Type B pancreatic cell (in vitro differentiated cells): ENCODE measurements around the gene NXN. TPM values are rescaled to one million over a fixed set of nuclear protein-coding genes. Genes with fewer than 3 reads are reported as not detected.
A peak's percentile ranks its signal among the peaks of the same experiment; 100 is the strongest.

ENCODE experiments used
- DNase-seq: peaks from one replicate; pipeline ENCODE4 v3.0.0; 2021; ENCODE audit warnings: mixed read lengths; ENCODE audit not compliant: unreplicated experiment; ENCODE audit errors: extremely low spot score
- H3K27ac Mint-ChIP-seq: 2 replicates; pipeline ENCODE4 v1.8.0; 2021; ENCODE audit warnings: mild to moderate bottlenecking, mixed read lengths
- H3K27me3 Mint-ChIP-seq: 2 replicates; pipeline ENCODE4 v1.8.0; 2021; ENCODE audit warnings: mixed read lengths
- H3K36me3 Mint-ChIP-seq: 2 replicates; pipeline ENCODE4 v1.8.0; 2021; ENCODE audit warnings: mixed read lengths
- H3K4me1 Mint-ChIP-seq: one replicate; pipeline ENCODE4 v1.8.0; 2021; ENCODE audit warnings: mixed read lengths; ENCODE audit not compliant: unreplicated experiment
- H3K4me3 Mint-ChIP-seq: 2 replicates; pipeline ENCODE4 v1.8.0; 2021; ENCODE audit warnings: mild to moderate bottlenecking, mixed read lengths
- H3K9me3 Mint-ChIP-seq: 2 replicates; pipeline ENCODE4 v1.8.0; 2021; ENCODE audit warnings: mixed read lengths
- total RNA-seq: library from RNA; stranded (reverse); gene quantifications from 2 replicates; pipeline ENCODE4 v1.2.1, GENCODE V29; 2021; ENCODE audit warnings: low replicate concordance
- TF ChIP-seq, protein P1 (sequence below): fragments of 200-600 bp; sonication (generic); conservative IDR thresholded peaks from 2 replicates; pipeline ENCODE4 v1.5.0; 2021; ENCODE audit warnings: antibody characterized with exemption, mild to moderate bottlenecking

The NXN gene
- total RNA-seq, 1 donor from 2014 or later, result 68.0 TPM

DNA sequence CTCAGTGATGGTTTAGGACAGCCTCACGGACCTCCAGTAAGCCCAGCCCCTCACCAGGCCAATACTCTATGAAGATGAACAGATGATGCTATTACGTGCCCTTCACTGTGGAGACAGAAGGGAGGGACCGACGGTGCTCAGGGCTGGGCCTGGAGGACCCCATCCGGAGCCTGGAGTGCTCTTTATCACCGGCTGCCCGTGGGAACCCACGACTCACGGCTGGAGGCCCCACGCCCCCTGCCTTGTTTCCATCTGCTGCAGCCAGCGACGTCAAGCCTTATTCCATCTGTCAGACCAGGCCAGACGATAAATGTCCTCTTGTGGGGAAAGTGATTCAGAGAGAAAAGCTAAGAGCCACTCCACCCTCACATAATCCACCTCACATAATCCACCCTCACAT lies 13.4 kb upstream of the NXN start:
- H3K27me3 Mint-ChIP-seq, result no peaks in the 10 kb centered on the region
- H3K4me1 Mint-ChIP-seq, result peaks cover 3% of the 10 kb centered on the region
- H3K4me3 Mint-ChIP-seq, result no peak overlapping the region
- no peak for DNase-seq
- H3K9me3 Mint-ChIP-seq, result no peaks in the 10 kb centered on the region
- no peak overlapping the region for H3K27ac Mint-ChIP-seq
- TF ChIP-seq, protein P1, sequence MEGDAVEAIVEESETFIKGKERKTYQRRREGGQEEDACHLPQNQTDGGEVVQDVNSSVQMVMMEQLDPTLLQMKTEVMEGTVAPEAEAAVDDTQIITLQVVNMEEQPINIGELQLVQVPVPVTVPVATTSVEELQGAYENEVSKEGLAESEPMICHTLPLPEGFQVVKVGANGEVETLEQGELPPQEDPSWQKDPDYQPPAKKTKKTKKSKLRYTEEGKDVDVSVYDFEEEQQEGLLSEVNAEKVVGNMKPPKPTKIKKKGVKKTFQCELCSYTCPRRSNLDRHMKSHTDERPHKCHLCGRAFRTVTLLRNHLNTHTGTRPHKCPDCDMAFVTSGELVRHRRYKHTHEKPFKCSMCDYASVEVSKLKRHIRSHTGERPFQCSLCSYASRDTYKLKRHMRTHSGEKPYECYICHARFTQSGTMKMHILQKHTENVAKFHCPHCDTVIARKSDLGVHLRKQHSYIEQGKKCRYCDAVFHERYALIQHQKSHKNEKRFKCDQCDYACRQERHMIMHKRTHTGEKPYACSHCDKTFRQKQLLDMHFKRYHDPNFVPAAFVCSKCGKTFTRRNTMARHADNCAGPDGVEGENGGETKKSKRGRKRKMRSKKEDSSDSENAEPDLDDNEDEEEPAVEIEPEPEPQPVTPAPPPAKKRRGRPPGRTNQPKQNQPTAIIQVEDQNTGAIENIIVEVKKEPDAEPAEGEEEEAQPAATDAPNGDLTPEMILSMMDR, result no peak
- no peaks in the 10 kb centered on the region for H3K36me3 Mint-ChIP-seq

DNA sequence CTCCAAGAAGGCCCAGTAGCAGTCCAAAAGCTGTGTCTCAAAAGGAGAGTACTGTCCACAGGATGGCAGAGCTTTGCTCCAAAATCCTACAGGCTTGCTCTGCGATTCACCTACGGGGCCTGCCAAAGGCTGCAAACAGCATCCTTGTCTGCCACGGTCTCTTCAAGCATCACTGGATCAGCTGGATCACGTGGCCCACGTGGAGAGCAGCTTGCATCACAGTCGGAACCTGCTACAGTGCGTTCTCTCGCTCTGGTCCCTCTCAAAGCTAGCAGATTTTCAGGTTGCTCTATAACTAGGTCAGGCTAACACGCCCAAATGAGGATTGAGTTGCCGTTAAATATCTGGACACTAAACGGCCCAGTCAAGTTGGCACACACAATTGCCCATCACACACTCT lies 9.0 kb upstream of the NXN start:
- Mint-ChIP-seq H3K4me3 (no peak overlapping the region), H3K27me3 (no peaks in the 10 kb centered on the region), H3K36me3 (no peaks in the 10 kb centered on the region), H3K27ac (no peak overlapping the region), H3K9me3 (no peaks in the 10 kb centered on the region), H3K4me1 (no peaks in the 10 kb centered on the region)
- DNase-seq, result no peak
- TF ChIP-seq, protein P1, result no peak

DNA sequence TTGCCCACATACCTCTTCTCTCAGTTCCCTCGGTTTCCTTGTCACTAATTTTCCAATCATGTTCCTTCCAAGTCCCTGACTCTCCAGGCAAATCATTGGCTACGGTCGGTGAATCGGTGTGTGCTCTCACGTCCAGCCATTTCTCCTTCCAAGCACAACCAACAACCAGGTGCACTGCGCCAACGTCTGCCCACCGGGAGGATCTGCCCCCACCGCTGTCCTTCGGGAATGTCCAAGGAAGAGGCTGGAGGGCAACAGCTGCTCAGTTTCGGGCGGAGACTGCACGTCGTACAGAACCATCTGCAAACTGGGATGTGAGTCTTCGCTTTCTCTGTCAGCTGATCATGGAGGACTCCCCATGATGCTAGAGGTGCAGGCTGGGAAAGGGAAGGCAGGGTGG lies 8.4 kb upstream of the NXN start:
- TF ChIP-seq, protein P1, result no peak
- DNase-seq, result no peak
- H3K27me3 Mint-ChIP-seq, result no peaks in the 10 kb centered on the region
- H3K4me3 Mint-ChIP-seq, result no peak overlapping the region
- no peaks in the 10 kb centered on the region for H3K4me1 Mint-ChIP-seq
- H3K9me3 Mint-ChIP-seq, result no peaks in the 10 kb centered on the region
- H3K27ac Mint-ChIP-seq, result no peak overlapping the region
- no peaks in the 10 kb centered on the region for H3K36me3 Mint-ChIP-seq

DNA sequence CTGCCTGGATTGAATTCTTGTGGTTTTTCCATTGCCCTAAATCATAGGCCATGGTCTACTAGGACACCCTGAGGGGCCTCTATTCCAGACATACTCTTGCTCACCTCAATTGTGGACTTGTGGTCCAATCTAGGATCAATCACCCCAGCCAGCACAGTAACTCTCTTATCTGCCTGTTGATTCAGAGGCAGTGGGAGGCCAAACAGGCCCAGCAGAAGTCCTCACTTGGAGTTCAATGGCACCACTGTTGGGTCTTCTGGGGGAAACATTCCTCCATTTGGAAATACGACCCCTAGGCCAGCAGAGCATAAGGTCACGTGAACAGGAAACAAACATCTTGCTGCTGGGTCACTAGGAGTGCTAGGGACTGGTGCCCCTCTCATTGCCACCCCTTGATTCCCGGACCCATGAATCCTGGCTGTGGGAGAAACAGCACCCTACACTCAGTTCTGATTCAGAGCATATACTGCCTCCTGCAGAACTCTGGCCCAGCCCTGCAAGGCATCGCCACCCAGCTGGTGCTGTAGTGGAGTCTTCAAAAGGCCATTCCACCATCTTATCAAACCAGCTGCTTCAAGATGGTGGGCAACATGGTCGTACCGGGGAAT lies 6.8 kb upstream of the NXN start:
- Mint-ChIP-seq H3K9me3 (no peaks in the 10 kb centered on the region), H3K36me3 (no peaks in the 10 kb centered on the region), H3K4me1 (no peaks in the 10 kb centered on the region), H3K27me3 (no peaks in the 10 kb centered on the region), H3K4me3 (no peak overlapping the region), H3K27ac (no peak overlapping the region)
- no peak for DNase-seq
- TF ChIP-seq, protein P1, result no peak

DNA sequence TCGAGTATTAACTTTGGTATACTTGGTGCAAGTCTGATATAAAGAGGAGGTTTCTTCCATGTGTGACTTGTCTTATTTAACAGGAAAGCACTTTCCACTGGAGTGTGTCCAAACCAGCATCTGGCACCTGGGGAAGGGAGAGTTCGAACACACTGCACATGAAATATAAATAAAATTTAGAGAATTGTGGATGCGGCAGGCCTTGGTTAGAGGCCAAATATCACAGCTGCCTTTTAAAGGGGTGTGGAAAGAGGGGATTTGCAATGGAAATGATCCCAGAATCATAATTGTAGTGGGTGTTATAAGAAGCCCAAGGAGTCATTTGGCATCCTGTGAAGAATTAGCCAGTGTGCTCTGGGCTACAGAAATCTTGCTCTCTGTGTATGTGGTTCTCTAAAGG lies 4.3 kb upstream of the NXN start:
- DNase-seq, result no peak
- Mint-ChIP-seq H3K27ac (no peak overlapping the region), H3K9me3 (no peaks in the 10 kb centered on the region), H3K27me3 (no peaks in the 10 kb centered on the region), H3K36me3 (no peaks in the 10 kb centered on the region), H3K4me3 (no peak overlapping the region), H3K4me1 (peaks cover 10% of the 10 kb centered on the region)
- TF ChIP-seq, protein P1, result no peak

DNA sequence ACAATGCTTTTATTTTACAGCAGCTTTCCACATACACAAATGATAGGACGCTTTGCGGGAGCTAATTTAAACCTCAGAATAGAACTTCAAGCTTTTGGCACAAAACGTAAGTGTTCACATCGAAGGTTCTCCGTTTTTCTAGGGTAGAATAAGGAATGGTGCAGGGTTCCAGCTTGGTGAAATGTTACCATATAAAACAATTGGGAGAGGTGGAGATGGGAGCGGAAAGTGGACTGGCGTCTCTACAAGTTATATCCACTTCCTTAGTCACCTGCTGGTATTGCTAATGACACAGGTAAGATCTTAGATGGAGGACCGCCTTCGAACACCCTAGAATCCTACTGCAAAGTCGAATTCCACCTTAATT lies 1.7 kb upstream of the NXN start:
- H3K27ac Mint-ChIP-seq, result peak overlapping the region; percentile 95

More for the DNA sequence above, 1.7 kb upstream of the NXN start:
- Mint-ChIP-seq H3K27me3 (no peaks in the 10 kb centered on the region), H3K36me3 (no peaks in the 10 kb centered on the region), H3K4me1 (peaks cover 27% of the 10 kb centered on the region), H3K9me3 (no peaks in the 10 kb centered on the region), H3K4me3 (peak overlapping the region; percentile 89)
- no peak for DNase-seq
- TF ChIP-seq, protein P1, result peak; percentile 5
